Loucy (cell line): ENCODE results near the gene MED29.

Experiments used
- H2AFZ ChIP-seq: fragments of 200-600 bp; sonication (generic); 2 replicates; pipeline ENCODE4 v1.6.0; 2016; ENCODE audit warnings: antibody characterized with exemption, mild to moderate bottlenecking, low read length, moderate library complexity
- H3F3A ChIP-seq: fragments of 200-600 bp; 2 replicates; pipeline ENCODE4 v1.6.0; 2016; ENCODE audit warnings: antibody characterized with exemption, low read depth, mild to moderate bottlenecking
- H3K27me3 ChIP-seq: fragments of 200-600 bp; sonication (generic); 2 replicates; pipeline ENCODE4 v1.6.1; 2014; ENCODE audit warnings: low read length, mild to moderate bottlenecking; ENCODE audit not compliant: insufficient read depth, poor library complexity, severe bottlenecking
- H3K36me3 ChIP-seq: fragments of 200-600 bp; sonication (generic); 2 replicates; pipeline ENCODE4 v1.6.1; 2016; ENCODE audit warnings: low read length; ENCODE audit not compliant: insufficient read depth
- H3K4me1 ChIP-seq: fragments of 200-600 bp; sonication (generic); 2 replicates; pipeline ENCODE4 v1.5.1; 2014; ENCODE audit warnings: low read length, mild to moderate bottlenecking; ENCODE audit not compliant: insufficient read depth, poor library complexity, severe bottlenecking
- H3K4me2 ChIP-seq: fragments of 200-600 bp; sonication (generic); 2 replicates; pipeline ENCODE4 v1.6.0; 2014; ENCODE audit warnings: antibody characterized with exemption, low read length, low read depth, mild to moderate bottlenecking; ENCODE audit not compliant: poor library complexity, severe bottlenecking
- H3K4me3 ChIP-seq: fragments of 200-600 bp; sonication (generic); 2 replicates; pipeline ENCODE4 v1.5.1; 2014; ENCODE audit warnings: low read length, mild to moderate bottlenecking, mixed read lengths; ENCODE audit not compliant: poor library complexity, severe bottlenecking
- H3K79me2 ChIP-seq: fragments of 200-600 bp; sonication (generic); 2 replicates; pipeline ENCODE4 v1.6.1; 2014; ENCODE audit warnings: low read length; ENCODE audit not compliant: insufficient read depth
- H3K9ac ChIP-seq: fragments of 200-600 bp; sonication (generic); 2 replicates; pipeline ENCODE4 v1.6.0; 2014; ENCODE audit warnings: mild to moderate bottlenecking, low read depth, low read length, moderate library complexity; ENCODE audit not compliant: poor library complexity, severe bottlenecking
- H3K9me2 ChIP-seq: fragments of 200-600 bp; sonication (generic); replicated peaks from 2 replicates; pipeline ENCODE4 v1.6.1; 2016; ENCODE audit warnings: low read depth, low read length, mixed read lengths
- H3K9me3 ChIP-seq: fragments of 200-600 bp; sonication (generic); 2 replicates; pipeline ENCODE4 v1.6.1; 2014; ENCODE audit warnings: mild to moderate bottlenecking, antibody characterized with exemption, low read length, low read depth; ENCODE audit not compliant: insufficient read depth
- H4K20me1 ChIP-seq: fragments of 200-600 bp; sonication (generic); 2 replicates; pipeline ENCODE4 v1.6.0; 2014; ENCODE audit warnings: antibody characterized with exemption, low read length, mild to moderate bottlenecking; ENCODE audit not compliant: insufficient read depth, poor library complexity, severe bottlenecking
- CTCF ChIP-seq: fragments of 200-600 bp; sonication (generic); conservative IDR thresholded peaks from 2 replicates; pipeline ENCODE4 v1.5.1; 2014; ENCODE audit warnings: mild to moderate bottlenecking, antibody characterized with exemption, low read length
- EZH2phosphoT487 ChIP-seq: fragments of 200-600 bp; IDR thresholded peaks from 2 replicates; pipeline ENCODE4 v1.6.1; 2018; ENCODE audit warnings: antibody characterized with exemption, mild to moderate bottlenecking, moderate library complexity, borderline replicate concordance

Gene MED29

GRCh38 chr19:39382991-39383828 is 8.0 kb upstream of the MED29 start:
- no peaks in the 10 kb centered on the region; the same call in 1 of the 2 replicates for H3K79me2 ChIP-seq
- no peaks in the 10 kb centered on the region for H3F3A ChIP-seq
- H3K36me3 ChIP-seq: peaks cover 73% of the 10 kb centered on the region; the same call in 1 of the 2 replicates
- no peaks in the 10 kb centered on the region for H3K4me1 ChIP-seq
- H3K4me2 ChIP-seq: no peak overlapping the region
- H3K9me2 ChIP-seq: no peaks in the 10 kb centered on the region
- H4K20me1 ChIP-seq: no peaks in the 10 kb centered on the region
- no peaks in the 10 kb centered on the region for H3K27me3 ChIP-seq
- no peak for TF ChIP-seq EZH2phosphoT487
- no peak for TF ChIP-seq CTCF
- H2AFZ ChIP-seq: no peak overlapping the region
- H3K9ac ChIP-seq: no peak overlapping the region
- no peaks in the 10 kb centered on the region for H3K9me3 ChIP-seq
- no peak overlapping the region for H3K4me3 ChIP-seq

GRCh38 chr19:39384839-39385568 is 6.2 kb upstream of the MED29 start:
- peaks cover 9% of the 10 kb centered on the region for H4K20me1 ChIP-seq
- peaks cover 12% of the 10 kb centered on the region for H3K79me2 ChIP-seq
- no peak overlapping the region for H2AFZ ChIP-seq
- no peaks in the 10 kb centered on the region for H3K27me3 ChIP-seq
- peaks cover 62% of the 10 kb centered on the region; the same call in 1 of the 2 replicates for H3K36me3 ChIP-seq
- no peaks in the 10 kb centered on the region for H3F3A ChIP-seq
- peaks cover 11% of the 10 kb centered on the region for H3K4me1 ChIP-seq
- no peak overlapping the region for H3K4me2 ChIP-seq
- TF ChIP-seq CTCF: no peak
- no peak for TF ChIP-seq EZH2phosphoT487
- H3K9me2 ChIP-seq: no peaks in the 10 kb centered on the region
- no peak overlapping the region for H3K9ac ChIP-seq
- H3K9me3 ChIP-seq: no peaks in the 10 kb centered on the region
- H3K4me3 ChIP-seq: no peak overlapping the region

- H3K4me3 ChIP-seq: no peak overlapping the region
- no peaks in the 10 kb centered on the region for H3K9me3 ChIP-seq
- no peaks in the 10 kb centered on the region for H3K9me2 ChIP-seq
- H3K9ac ChIP-seq: no peak overlapping the region
- peaks cover 54% of the 10 kb centered on the region; the same call in 1 of the 2 replicates for H3K36me3 ChIP-seq
- no peaks in the 10 kb centered on the region for H3K27me3 ChIP-seq
- no peaks in the 10 kb centered on the region for H3F3A ChIP-seq
- no peak overlapping the region for H3K4me2 ChIP-seq
- H3K4me1 ChIP-seq: peaks cover 16% of the 10 kb centered on the region
- peaks cover 18% of the 10 kb centered on the region for H3K79me2 ChIP-seq
- no peak overlapping the region for H2AFZ ChIP-seq
- H4K20me1 ChIP-seq: peaks cover 10% of the 10 kb centered on the region
- TF ChIP-seq CTCF (no peak), EZH2phosphoT487 (no peak)
Measured at GRCh38 chr19:39385629-39386411, 5.4 kb upstream of the MED29 start.
